Suppressor macrophage treated with lipopolysaccharide for 4 hours (primary cell): ENCODE measurements around the gene ASAP2.

Experiments used
- DNase-seq: peaks from one replicate; pipeline ENCODE4 v3.0.0-alpha.2; 2020

Gene ASAP2

GRCh38 chr2:9445089-9445488, 238.5 kb downstream of the ASAP2 start:
- no peak for DNase-seq

GRCh38 chr2:9451231-9451630, 244.6 kb downstream of the ASAP2 start:
- no peak for DNase-seq
